ENCODE measurements around the gene SERGEF. TPM values are rescaled to one million over a fixed set of nuclear protein-coding genes. Genes with fewer than 3 reads are reported as not detected.

SERGEF gene
- total and polyA plus RNA-seq, 10 of the 15 experiments (the other 5 are each of a cell fraction or from before 2014, with no cell fraction given): 14.6 to 27.8 (median 22.4) TPM

DNA sequence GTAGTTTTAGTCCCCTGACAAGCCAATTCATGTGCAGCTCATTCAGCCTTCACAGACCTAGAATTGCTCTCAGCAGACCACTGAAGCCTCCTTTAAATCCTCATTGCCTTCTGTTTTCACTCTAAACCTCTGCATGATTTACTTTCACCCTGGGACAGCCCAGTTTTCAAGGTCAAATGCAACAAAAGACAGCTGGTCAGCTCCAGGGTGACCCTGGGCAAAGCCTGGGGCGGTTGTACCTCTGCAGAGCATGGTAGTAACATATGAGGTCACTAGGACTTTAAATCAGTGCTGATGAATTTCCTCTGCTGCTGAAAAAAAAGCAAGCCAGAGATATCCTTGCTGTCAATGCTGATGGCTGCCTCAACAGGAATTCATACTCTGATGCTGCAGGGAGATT is 62.2 kb downstream of the SERGEF start:
- TF ChIP-seq BHLHE40 (IDR thresholded peaks at IDR 0.05; ENCODE audit: borderline replicate concordance in 1 of 2, low read depth in 2 of 2, low read length in 1 of 2) (no peak), PML (IDR thresholded peaks at IDR 0.05; ENCODE audit: low read length) (no peak), SREBF2 (IDR thresholded peaks at IDR 0.05; ENCODE audit: low read length) (no peak), MYC (IDR thresholded peaks at IDR 0.05; ENCODE audit: insufficient read depth, insufficient read length, insufficient replicate concordance, low read length, severe bottlenecking) (no peak), ZNF622 (IDR thresholded peaks at IDR 0.05) (no peak), RELA (IDR thresholded peaks at IDR 0.05; ENCODE audit: borderline replicate concordance, partially characterized antibody) (no peak), CBX3 (IDR thresholded peaks at IDR 0.05; ENCODE audit: borderline replicate concordance, low read depth) (no peak), CHD1 (IDR thresholded peaks at IDR 0.05; ENCODE audit: low read depth, low read length) (no peak), MYB (IDR thresholded peaks at IDR 0.05; ENCODE audit: borderline replicate concordance, low read depth, low read length) (no peak), BMI1 (IDR thresholded peaks at IDR 0.05; ENCODE audit: borderline replicate concordance) (no peak), SUPT20H (IDR thresholded peaks at IDR 0.05; ENCODE audit: borderline replicate concordance, control insufficient read depth, low read depth, low read length) (no peak), POLR2AphosphoS5 (IDR thresholded peaks at IDR 0.05; ENCODE audit: low read length) (no peak), CEBPB (IDR thresholded peaks at IDR 0.05; ENCODE audit: borderline replicate concordance in 1 of 2, low read depth in 2 of 2, low read length in 2 of 2) (no peak)
- no peak overlapping the region for H3K27ac ChIP-seq (ENCODE audit: control insufficient read depth, insufficient read depth)
- ChIA-PET RAD21 (ENCODE audit: unreplicated experiment) (interaction anchor here (1.4 kb wide), 1 partner anchor 76 kb away, joined by 3 read pairs; no protein-coding TSS in a partner anchor), CTCF (interaction anchor here (2.0 to 2.1 kb wide), 2 partner anchors 28 to 220 kb away, joined by 5 to 6 read pairs; no protein-coding TSS in a partner anchor), SMC1A (ENCODE audit: uncharacterized antibody, unreplicated experiment) (no interaction called here), POLR2A (no interaction called here)
- no TSS peak for BruUV-seq (replicated peaks)
- H2AFZ ChIP-seq (ENCODE audit: control insufficient read depth, low read depth, low read length): no peak overlapping the region
- intact Hi-C loops (cut with micrococcal nuclease; ENCODE audit: unreplicated experiment) (no loop called here), in situ Hi-C loops (cut with MboI) (no loop called here)
- no peaks in the 10 kb centered on the region for H3K9me3 ChIP-seq (replicated peaks; ENCODE audit: control insufficient read depth, insufficient read depth, low read length)
- H3K4me3 ChIP-seq: no peak overlapping the region
- FAIRE-seq (no peak), DNase-seq (ENCODE audit: low read depth, low spot score) (no peak), ATAC-seq (no peak)
- 96% methylated on average over 1 of the region's 1 CpG for WGBS (ENCODE audit: insufficient coverage, insufficient replicate concordance, low lambda C conversion rate, missing lambda C conversion rate)
- no peaks in the 10 kb centered on the region for H3K79me2 ChIP-seq (ENCODE audit: control insufficient read depth, insufficient read depth, low read length)
- H3K4me2 ChIP-seq (ENCODE audit: control insufficient read depth, insufficient read depth): no peak overlapping the region
- no peak overlapping the region for H3K9ac ChIP-seq (ENCODE audit: control insufficient read depth, insufficient read depth, low read length)
- H3K4me1 ChIP-seq (ENCODE audit: control insufficient read depth, insufficient read depth, low read length): no peaks in the 10 kb centered on the region
- H3K36me3 ChIP-seq (ENCODE audit: control insufficient read depth in 2 of 2, insufficient read depth in 2 of 2, low read length in 1 of 2): peaks cover 0 to 4% of the 10 kb centered on the region in 2 experiments; a peak in 3 of 4 replicates
- no peaks in the 10 kb centered on the region for H4K20me1 ChIP-seq (ENCODE audit: control insufficient read depth, insufficient read depth)
- no peaks in the 10 kb centered on the region for H3K27me3 ChIP-seq (replicated peaks in 1 of 2; ENCODE audit: control insufficient read depth in 2 of 2, insufficient read depth in 2 of 2, low read length in 1 of 2)
